ENCODE measurements around the gene OPA3. TPM values are rescaled to one million over a fixed set of nuclear protein-coding genes. Genes with fewer than 3 reads are reported as not detected.

OPA3 gene
- total and polyA plus RNA-seq, 9 donors, result 3.2 to 8.6 (median 7.1) TPM

- H3K4me3 ChIP-seq (ENCODE audit: low read length), result no peak overlapping the region
- H3K27me3 ChIP-seq (ENCODE audit: control insufficient read depth, insufficient read depth, low read length), result no peaks in the 10 kb centered on the region
- H3K36me3 ChIP-seq (ENCODE audit: control insufficient read depth, insufficient read depth, low read length), result no peaks in the 10 kb centered on the region
- DNase-seq, result no peak
- no peak overlapping the region for H3K27ac ChIP-seq (ENCODE audit: low read length)
- no peaks in the 10 kb centered on the region for H3K4me1 ChIP-seq (ENCODE audit: control insufficient read depth, insufficient read depth, low read length)
- no peaks in the 10 kb centered on the region for H3K9me3 ChIP-seq (replicated peaks; ENCODE audit: control insufficient read depth, low read depth, low read length)
- 77% methylated on average over 10 of the region's 10 CpGs for WGBS (ENCODE audit: insufficient coverage)
Measured at GRCh38 chr19:45547211-45547770, 37.3 kb downstream of the OPA3 start.

- H3K4me1 ChIP-seq (ENCODE audit: control insufficient read depth, insufficient read depth, low read length), result no peaks in the 10 kb centered on the region
- no peak overlapping the region for H3K27ac ChIP-seq (ENCODE audit: low read length)
- no peak for DNase-seq
- H3K27me3 ChIP-seq (ENCODE audit: control insufficient read depth, insufficient read depth, low read length), result no peaks in the 10 kb centered on the region
- H3K36me3 ChIP-seq (ENCODE audit: control insufficient read depth, insufficient read depth, low read length), result no peaks in the 10 kb centered on the region
- WGBS (ENCODE audit: insufficient coverage), result 58% methylated on average over 4 of the region's 7 CpGs
- H3K9me3 ChIP-seq (replicated peaks; ENCODE audit: control insufficient read depth, low read depth, low read length), result no peaks in the 10 kb centered on the region
- H3K4me3 ChIP-seq (ENCODE audit: low read length), result no peak overlapping the region
Measured at GRCh38 chr19:45542234-45542668, 42.4 kb downstream of the OPA3 start.

- H3K9me3 ChIP-seq (replicated peaks; ENCODE audit: control insufficient read depth, low read depth, low read length), result no peaks in the 10 kb centered on the region
- H3K4me3 ChIP-seq (ENCODE audit: low read length), result no peak overlapping the region
- H3K27ac ChIP-seq (ENCODE audit: low read length), result no peak overlapping the region
- no peaks in the 10 kb centered on the region for H3K27me3 ChIP-seq (ENCODE audit: control insufficient read depth, insufficient read depth, low read length)
- no peaks in the 10 kb centered on the region for H3K4me1 ChIP-seq (ENCODE audit: control insufficient read depth, insufficient read depth, low read length)
- H3K36me3 ChIP-seq (ENCODE audit: control insufficient read depth, insufficient read depth, low read length), result no peaks in the 10 kb centered on the region
- no CpG with 5 or more reads among the region's 9 CpGs for WGBS (ENCODE audit: insufficient coverage)
- DNase-seq, result no peak
Measured at GRCh38 chr19:45539459-45539858, 45.1 kb downstream of the OPA3 start.

- peaks cover 3% of the 10 kb centered on the region for H3K9me3 ChIP-seq (replicated peaks; ENCODE audit: control insufficient read depth, low read depth, low read length)
- no CpG with 5 or more reads among the region's 1 CpG for WGBS (ENCODE audit: insufficient coverage)
- no peak overlapping the region for H3K27ac ChIP-seq (ENCODE audit: low read length)
- H3K4me1 ChIP-seq (ENCODE audit: control insufficient read depth, insufficient read depth, low read length), result peaks cover 11% of the 10 kb centered on the region
- DNase-seq, result no peak
- H3K36me3 ChIP-seq (ENCODE audit: control insufficient read depth, insufficient read depth, low read length), result peaks cover 14% of the 10 kb centered on the region
- no peak overlapping the region for H3K4me3 ChIP-seq (ENCODE audit: low read length)
- peaks cover 26% of the 10 kb centered on the region for H3K27me3 ChIP-seq (ENCODE audit: control insufficient read depth, insufficient read depth, low read length)
Measured at GRCh38 chr19:45531349-45531748, 53.3 kb downstream of the OPA3 start.

- H3K4me1 ChIP-seq (ENCODE audit: control insufficient read depth, insufficient read depth, low read length), result peaks cover 18% of the 10 kb centered on the region
- 29% methylated on average over 6 of the region's 14 CpGs for WGBS (ENCODE audit: insufficient coverage)
- peaks cover 3% of the 10 kb centered on the region for H3K9me3 ChIP-seq (replicated peaks; ENCODE audit: control insufficient read depth, low read depth, low read length)
- no peak for DNase-seq
- peaks cover 33% of the 10 kb centered on the region for H3K36me3 ChIP-seq (ENCODE audit: control insufficient read depth, insufficient read depth, low read length)
- H3K27me3 ChIP-seq (ENCODE audit: control insufficient read depth, insufficient read depth, low read length), result peaks cover 26% of the 10 kb centered on the region
- H3K4me3 ChIP-seq (ENCODE audit: low read length), result no peak overlapping the region
- no peak overlapping the region for H3K27ac ChIP-seq (ENCODE audit: low read length)
Measured at GRCh38 chr19:45529420-45529785, 55.2 kb downstream of the OPA3 start.

GRCh38 chr19:45528744-45529419 is 55.7 kb downstream of the OPA3 start:
- WGBS (ENCODE audit: insufficient coverage), result 2% methylated on average over 49 of the region's 49 CpGs
- Histone ChIP-seq H3K27me3 (ENCODE audit: control insufficient read depth, insufficient read depth, low read length) (peaks cover 26% of the 10 kb centered on the region), H3K36me3 (ENCODE audit: control insufficient read depth, insufficient read depth, low read length) (peaks cover 39% of the 10 kb centered on the region), H3K4me3 (ENCODE audit: low read length) (no peak overlapping the region), H3K9me3 (replicated peaks; ENCODE audit: control insufficient read depth, low read depth, low read length) (peaks cover 3% of the 10 kb centered on the region), H3K4me1 (ENCODE audit: control insufficient read depth, insufficient read depth, low read length) (peaks cover 21% of the 10 kb centered on the region), H3K27ac (ENCODE audit: low read length) (no peak overlapping the region)
- no peak for DNase-seq

- 10% methylated on average over 15 of the region's 17 CpGs for WGBS (ENCODE audit: insufficient coverage)
- Histone ChIP-seq H3K27me3 (ENCODE audit: control insufficient read depth, insufficient read depth, low read length) (peaks cover 26% of the 10 kb centered on the region), H3K9me3 (replicated peaks; ENCODE audit: control insufficient read depth, low read depth, low read length) (peaks cover 3% of the 10 kb centered on the region), H3K4me1 (ENCODE audit: control insufficient read depth, insufficient read depth, low read length) (peaks cover 26% of the 10 kb centered on the region), H3K27ac (ENCODE audit: low read length) (no peak overlapping the region), H3K36me3 (ENCODE audit: control insufficient read depth, insufficient read depth, low read length) (peaks cover 44% of the 10 kb centered on the region), H3K4me3 (ENCODE audit: low read length) (no peak overlapping the region)
- no peak for DNase-seq
Measured at GRCh38 chr19:45528149-45528743, 56.4 kb downstream of the OPA3 start.

GRCh38 chr19:45527731-45528130 is 56.9 kb downstream of the OPA3 start:
- DNase-seq, result no peak
- Histone ChIP-seq H3K27ac (ENCODE audit: low read length) (no peak overlapping the region), H3K4me3 (ENCODE audit: low read length) (no peak overlapping the region), H3K27me3 (ENCODE audit: control insufficient read depth, insufficient read depth, low read length) (peaks cover 26% of the 10 kb centered on the region), H3K36me3 (ENCODE audit: control insufficient read depth, insufficient read depth, low read length) (peaks cover 49% of the 10 kb centered on the region), H3K9me3 (replicated peaks; ENCODE audit: control insufficient read depth, low read depth, low read length) (peaks cover 3% of the 10 kb centered on the region), H3K4me1 (ENCODE audit: control insufficient read depth, insufficient read depth, low read length) (peaks cover 27% of the 10 kb centered on the region)
- 74% methylated on average over 14 of the region's 15 CpGs for WGBS (ENCODE audit: insufficient coverage)

GRCh38 chr19:45526971-45527370 is 57.6 kb downstream of the OPA3 start:
- 80% methylated on average over 2 of the region's 4 CpGs for WGBS (ENCODE audit: insufficient coverage)

GRCh38 chr19:45526143-45526542 is 58.5 kb downstream of the OPA3 start:
- 56% methylated on average over 6 of the region's 9 CpGs for WGBS (ENCODE audit: insufficient coverage)
- H3K4me3 ChIP-seq (ENCODE audit: low read length), result no peak overlapping the region
- no peak overlapping the region for H3K27ac ChIP-seq (ENCODE audit: low read length)
- peaks cover 3% of the 10 kb centered on the region for H3K9me3 ChIP-seq (replicated peaks; ENCODE audit: control insufficient read depth, low read depth, low read length)
- H3K4me1 ChIP-seq (ENCODE audit: control insufficient read depth, insufficient read depth, low read length), result peaks cover 27% of the 10 kb centered on the region
- DNase-seq, result peak; percentile 68
- H3K27me3 ChIP-seq (ENCODE audit: control insufficient read depth, insufficient read depth, low read length), result peaks cover 26% of the 10 kb centered on the region
- H3K36me3 ChIP-seq (ENCODE audit: control insufficient read depth, insufficient read depth, low read length), result peaks cover 60% of the 10 kb centered on the region

More at GRCh38 chr19:45526971-45527370, 57.6 kb downstream of the OPA3 start:
- peaks cover 27% of the 10 kb centered on the region for H3K4me1 ChIP-seq (ENCODE audit: control insufficient read depth, insufficient read depth, low read length)
- no peak overlapping the region for H3K4me3 ChIP-seq (ENCODE audit: low read length)
- peaks cover 54% of the 10 kb centered on the region for H3K36me3 ChIP-seq (ENCODE audit: control insufficient read depth, insufficient read depth, low read length)
- H3K27ac ChIP-seq (ENCODE audit: low read length), result no peak overlapping the region
- no peak for DNase-seq
- peaks cover 26% of the 10 kb centered on the region for H3K27me3 ChIP-seq (ENCODE audit: control insufficient read depth, insufficient read depth, low read length)
- H3K9me3 ChIP-seq (replicated peaks; ENCODE audit: control insufficient read depth, low read depth, low read length), result peaks cover 3% of the 10 kb centered on the region
